Neuronal stem cell (in vitro differentiated cells): ENCODE measurements around the gene HAUS8.
A peak's percentile ranks its signal among the peaks of the same experiment; 100 is the strongest.

Source experiments
- DNase-seq: peaks from one replicate; pipeline ENCODE4 v3.0.0-alpha.2; 2013; ENCODE audit warnings: low spot score
- H2AFZ ChIP-seq: one replicate; pipeline ENCODE4 v1.6.1; 2013; ENCODE audit warnings: mild to moderate bottlenecking, low read length, inconsistent platforms
- H2AK5ac ChIP-seq: 2 replicates; pipeline ENCODE4 v1.6.1; 2013; ENCODE audit warnings: low read depth, mild to moderate bottlenecking, inconsistent platforms, low read length, moderate library complexity, mixed read lengths
- H2BK120ac ChIP-seq: 2 replicates; pipeline ENCODE4 v1.6.1; 2013; ENCODE audit warnings: low read depth, mild to moderate bottlenecking, inconsistent platforms, low read length, moderate library complexity, mixed read lengths
- H2BK12ac ChIP-seq: one replicate; pipeline ENCODE4 v1.6.1; 2013; ENCODE audit warnings: low read length, inconsistent platforms
- H2BK15ac ChIP-seq: 2 replicates; pipeline ENCODE4 v1.6.1; 2013; ENCODE audit warnings: mild to moderate bottlenecking, low read length, inconsistent platforms, mixed read lengths
- H2BK5ac ChIP-seq: one replicate; pipeline ENCODE4 v1.6.1; 2013; ENCODE audit warnings: inconsistent platforms, mild to moderate bottlenecking, low read length, moderate library complexity
- H3K14ac ChIP-seq: one replicate; pipeline ENCODE4 v1.6.1; 2013; ENCODE audit warnings: low read length, inconsistent platforms
- H3K18ac ChIP-seq: 2 replicates; pipeline ENCODE4 v1.6.1; 2013; ENCODE audit warnings: low read length, inconsistent platforms
- H3K23ac ChIP-seq: 2 replicates; pipeline ENCODE4 v1.6.1; 2013; ENCODE audit warnings: low read depth, mild to moderate bottlenecking, mixed read lengths, low read length, inconsistent platforms; ENCODE audit not compliant: poor library complexity
- H3K27ac ChIP-seq: replicated peaks from 3 replicates; pipeline ENCODE4 v1.5.1; 2013; ENCODE audit warnings: low read length, inconsistent platforms
- H3K27me3 ChIP-seq, 3 experiments: 2 replicates each; pipeline ENCODE4 v1.6.1; 2013; ENCODE audit warnings: low read length in 3 of 3, mild to moderate bottlenecking in 2 of 3, inconsistent platforms in 1 of 3, low read depth in 1 of 3, mixed read lengths in 1 of 3, moderate library complexity in 1 of 3; ENCODE audit not compliant: control insufficient read depth in 3 of 3, insufficient read depth in 3 of 3
- H3K36me3 ChIP-seq, 2 donors: replicated peaks in 1 of 2; 2 replicates each; pipeline ENCODE4 v1.6.1; 2013; ENCODE audit warnings: low read length in 2 of 2; ENCODE audit not compliant: control insufficient read depth in 2 of 2, insufficient read depth in 2 of 2
- H3K4ac ChIP-seq: 2 replicates; pipeline ENCODE4 v1.6.1; 2013; ENCODE audit warnings: inconsistent platforms, mild to moderate bottlenecking, low read length, moderate library complexity
- H3K4me1 ChIP-seq, 2 donors: 1 replicate in 1 of 2; 2 replicates in 1 of 2; pipeline ENCODE4 v1.6.1; 2013; ENCODE audit warnings: low read length in 2 of 2, low read depth in 1 of 2; ENCODE audit not compliant: control insufficient read depth in 2 of 2, insufficient read depth in 1 of 2
- H3K4me2 ChIP-seq: one replicate; pipeline ENCODE4 v1.6.1; 2013; ENCODE audit warnings: mild to moderate bottlenecking, low read length, inconsistent platforms; ENCODE audit not compliant: insufficient read depth, poor library complexity, severe bottlenecking
- H3K4me3 ChIP-seq, 2 donors: 2 replicates each; pipeline ENCODE4 v1.5.1; 2013; ENCODE audit warnings: low read length in 2 of 2, mild to moderate bottlenecking in 2 of 2, inconsistent platforms in 1 of 2, moderate library complexity in 1 of 2
- H3K79me1 ChIP-seq: one replicate; pipeline ENCODE4 v1.6.1; 2013; ENCODE audit warnings: low read depth, mild to moderate bottlenecking, inconsistent platforms, low read length, moderate library complexity
- H3K9ac ChIP-seq: one replicate; pipeline ENCODE4 v1.6.1; 2013; ENCODE audit warnings: mild to moderate bottlenecking, low read depth, low read length, inconsistent platforms; ENCODE audit not compliant: poor library complexity
- H3K9me3 ChIP-seq, 2 donors: replicated peaks in 1 of 2; 2 replicates each; pipeline versions ENCODE3 to v1.6.1; 2013; ENCODE audit warnings: low read length in 2 of 2, mild to moderate bottlenecking in 2 of 2, inconsistent platforms in 1 of 2, low read depth in 1 of 2, mixed read lengths in 1 of 2, moderate library complexity in 1 of 2; ENCODE audit not compliant: control insufficient read depth in 2 of 2, insufficient read depth in 1 of 2
- H4K8ac ChIP-seq: one replicate; pipeline ENCODE4 v1.6.1; 2013; ENCODE audit warnings: low read depth, mild to moderate bottlenecking, inconsistent platforms, low read length, moderate library complexity
- H4K91ac ChIP-seq: one replicate; pipeline ENCODE4 v1.6.1; 2013; ENCODE audit warnings: low read length, low read depth, mild to moderate bottlenecking, inconsistent platforms; ENCODE audit not compliant: poor library complexity
- WGBS, 2 donors: extraction: QIAGEN DNeasy Blood & Tissue Kit; methylation state at CpG; one replicate each; pipeline ENCODE4 v1.1.7; 2013; ENCODE audit warnings: missing lambda C conversion rate in 2 of 2, mixed read lengths in 1 of 2; ENCODE audit not compliant: insufficient read length in 2 of 2, insufficient replicate concordance in 1 of 2; ENCODE audit errors: extremely low coverage in 2 of 2; 5-methylcytosine and 5-hydroxymethylcytosine counted together

HAUS8 gene

DNA sequence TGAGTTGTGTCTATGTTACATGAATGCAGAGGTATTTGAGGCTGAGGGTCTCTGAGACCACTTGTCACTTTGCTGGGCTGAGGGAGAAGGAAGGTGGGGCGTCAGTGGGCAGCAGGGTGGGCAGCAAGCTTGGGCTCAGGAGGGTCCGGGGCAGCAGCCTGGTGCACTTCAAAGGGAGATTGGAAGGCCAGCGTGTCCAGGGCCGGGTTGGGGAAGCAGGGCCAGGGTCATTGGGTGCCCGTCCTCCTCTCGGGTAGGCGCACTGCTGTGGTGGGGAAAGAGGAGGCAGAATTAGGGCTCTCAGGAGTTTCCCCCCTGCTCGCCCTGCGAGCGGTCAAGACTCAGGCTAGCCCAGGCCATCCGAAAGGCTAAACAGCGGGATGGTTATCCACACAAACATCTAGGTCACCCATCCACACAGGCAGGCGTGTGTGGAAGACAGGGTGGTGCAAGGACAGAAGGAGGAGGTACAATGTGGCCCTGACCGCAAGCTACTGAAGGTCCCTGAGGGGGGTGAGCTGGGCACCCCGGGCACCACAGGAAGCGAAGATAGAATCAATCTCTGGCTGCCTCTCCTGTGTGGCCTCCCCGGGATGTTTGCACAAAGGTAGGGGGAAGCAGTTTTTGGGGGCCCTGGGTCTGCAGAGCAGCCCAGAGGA is 38.0 kb upstream of the HAUS8 start:
- Histone ChIP-seq H3K27me3 (no peaks in the 10 kb centered on the region), H3K36me3 (peaks cover 9 to 69% of the 10 kb centered on the region in 2 donors), H2BK5ac (no peak overlapping the region), H4K8ac (no peak overlapping the region), H2BK15ac (no peak overlapping the region), H2AK5ac (no peak overlapping the region), H3K4me2 (no peak overlapping the region), H3K79me1 (peaks cover 2% of the 10 kb centered on the region), H2AFZ (no peak overlapping the region), H3K4me3 (no peak overlapping the region), H3K9ac (no peak overlapping the region), H4K91ac (no peak overlapping the region), H2BK120ac (no peak overlapping the region), H3K4ac (no peak overlapping the region), H3K23ac (no peak overlapping the region), H3K27ac (no peak overlapping the region), H3K18ac (no peak overlapping the region), H3K9me3 (no peaks in the 10 kb centered on the region), H3K4me1 (peaks cover 0 to 6% of the 10 kb centered on the region in 2 donors), H3K14ac (no peak overlapping the region), H2BK12ac (no peak overlapping the region)
- no peak for DNase-seq
- WGBS, 2 donors = no CpG with 5 or more reads among the region's 17 CpGs

GRCh38 chr19:17112700-17113099 is 37.4 kb upstream of the HAUS8 start:
- Histone ChIP-seq H3K36me3 (peaks cover 9 to 75% of the 10 kb centered on the region in 2 donors), H3K4me3 (no peak overlapping the region), H3K27ac (no peak overlapping the region), H3K9ac (no peak overlapping the region), H3K4ac (no peak overlapping the region), H2AFZ (no peak overlapping the region), H3K9me3 (no peaks in the 10 kb centered on the region), H3K4me1 (peaks cover 0 to 6% of the 10 kb centered on the region in 2 donors), H4K91ac (no peak overlapping the region), H2BK12ac (no peak overlapping the region), H2AK5ac (no peak overlapping the region), H4K8ac (no peak overlapping the region), H2BK5ac (no peak overlapping the region), H3K79me1 (peaks cover 6% of the 10 kb centered on the region), H3K4me2 (no peak overlapping the region), H3K27me3 (no peaks in the 10 kb centered on the region), H2BK15ac (no peak overlapping the region), H2BK120ac (no peak overlapping the region), H3K14ac (no peak overlapping the region), H3K23ac (no peak overlapping the region), H3K18ac (no peak overlapping the region)
- WGBS, 2 donors = no CpG with 5 or more reads among the region's 7 CpGs
- DNase-seq = no peak

GRCh38 chr19:17112271-17112670 is 37.0 kb upstream of the HAUS8 start:
- Histone ChIP-seq H4K8ac (no peak overlapping the region), H3K4me1 (peaks cover 0 to 9% of the 10 kb centered on the region in 2 donors), H3K79me1 (peaks cover 8% of the 10 kb centered on the region), H3K9me3 (no peaks in the 10 kb centered on the region), H3K27me3 (no peaks in the 10 kb centered on the region), H3K4me2 (no peak overlapping the region), H2AFZ (no peak overlapping the region), H3K4ac (no peak overlapping the region), H3K9ac (peak overlapping the region; percentile 54), H3K27ac (no peak overlapping the region), H4K91ac (no peak overlapping the region), H2BK12ac (no peak overlapping the region), H2BK120ac (no peak overlapping the region), H2BK5ac (no peak overlapping the region), H3K4me3 (no peak overlapping the region), H3K23ac (peak overlapping the region; percentile 32), H2BK15ac (no peak overlapping the region), H2AK5ac (no peak overlapping the region), H3K36me3 (peaks cover 9 to 79% of the 10 kb centered on the region in 2 donors), H3K14ac (no peak overlapping the region), H3K18ac (peak overlapping the region; percentile 31)
- no peak for DNase-seq
- WGBS, 2 donors = no CpG with 5 or more reads among the region's 17 CpGs

DNA sequence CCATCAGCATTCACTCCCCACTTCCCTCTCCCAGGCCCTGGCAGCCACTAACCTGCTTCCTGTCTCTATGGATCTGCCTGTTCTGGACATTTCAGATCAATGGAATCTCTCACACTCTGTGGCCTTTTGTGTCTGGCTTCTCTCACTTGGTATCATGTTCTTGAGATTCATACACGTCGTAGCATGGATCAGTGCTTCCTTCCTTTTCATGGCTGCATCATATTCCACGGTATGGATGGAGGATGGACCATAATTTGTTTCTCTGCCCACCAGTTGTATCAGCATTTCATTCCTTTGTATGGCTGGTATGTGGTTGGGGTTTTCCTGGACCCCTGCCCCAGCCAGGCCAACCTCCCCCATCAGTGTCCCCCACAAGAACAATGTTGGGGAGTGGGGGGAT is 36.5 kb upstream of the HAUS8 start:
- Histone ChIP-seq H3K27ac (no peak overlapping the region), H3K23ac (no peak overlapping the region), H3K9ac (no peak overlapping the region), H3K9me3 (no peaks in the 10 kb centered on the region), H3K4me2 (no peak overlapping the region), H2AK5ac (no peak overlapping the region), H3K36me3 (peaks cover 10 to 83% of the 10 kb centered on the region in 2 donors), H3K4ac (no peak overlapping the region), H2AFZ (no peak overlapping the region), H3K79me1 (peaks cover 8% of the 10 kb centered on the region), H3K14ac (no peak overlapping the region), H3K18ac (no peak overlapping the region), H3K4me3 (no peak overlapping the region), H2BK5ac (no peak overlapping the region), H3K4me1 (peaks cover 0 to 9% of the 10 kb centered on the region in 2 donors), H2BK15ac (no peak overlapping the region), H4K8ac (no peak overlapping the region), H3K27me3 (no peaks in the 10 kb centered on the region), H2BK12ac (no peak overlapping the region), H2BK120ac (no peak overlapping the region), H4K91ac (no peak overlapping the region)
- no peak for DNase-seq
- no CpG with 5 or more reads among the region's 3 CpGs for WGBS, 2 donors
